Heart right ventricle (tissue), 16 donors: ENCODE results near the gene PRKN. TPM values are rescaled to one million over a fixed set of nuclear protein-coding genes. Genes with fewer than 3 reads are reported as not detected.

ENCODE experiments used
- ATAC-seq, 8 donors: fragments of 200-7000 bp; cut with Tn5 transposase; one replicate each; pipeline ENCODE4 v1.9.1; 2020; ENCODE audit warnings: mild to moderate bottlenecking in 8 of 8, moderate library complexity in 8 of 8, moderate number of reproducible peaks in 1 of 8
- DNase-seq, 2 donors: peaks; one replicate each; pipeline ENCODE4 v3.0.0-alpha.2; 2020
- H3K27ac ChIP-seq, 10 donors: fragments of 200-600 bp; sonication (generic) in 2 of 10; one replicate each; pipeline versions ENCODE4 v1.5.0 to v1.8.0; 2020 to 2022; ENCODE audit warnings: mild to moderate bottlenecking in 3 of 10
- H3K27me3 ChIP-seq, 7 donors: fragments of 200-600 bp; one replicate each; pipeline ENCODE4 v1.8.0; 2021 to 2022; ENCODE audit warnings: mild to moderate bottlenecking in 2 of 7
- H3K36me3 ChIP-seq, 9 donors: fragments of 200-600 bp; sonication (generic) in 1 of 9; one replicate each; pipeline versions ENCODE4 v1.5.0 to v1.8.0; 2020 to 2022; ENCODE audit warnings: mild to moderate bottlenecking in 2 of 9
- H3K4me1 ChIP-seq, 9 donors: fragments of 200-600 bp; sonication (generic) in 1 of 9; one replicate each; pipeline versions ENCODE4 v1.5.0 to v1.8.0; 2020 to 2022; ENCODE audit warnings: mild to moderate bottlenecking in 4 of 9
- H3K4me3 ChIP-seq, 10 donors: fragments of 200-600 bp; sonication (generic) in 2 of 10; one replicate each; pipeline versions ENCODE4 v1.5.0 to v1.8.0; 2020 to 2022; ENCODE audit warnings: mild to moderate bottlenecking in 7 of 10, moderate library complexity in 2 of 10
- H3K9me3 ChIP-seq, 11 donors: fragments of 200-600 bp in 10 of 11; sonication (generic) in 2 of 11; one replicate each; pipeline versions ENCODE4 v1.5.0 to v1.8.0; 2013 to 2022; ENCODE audit warnings: mild to moderate bottlenecking in 2 of 11, control low read depth in 1 of 11, moderate library complexity in 1 of 11
- CTCF ChIP-seq, 9 donors: fragments of 200-600 bp; sonication (generic) in 2 of 9; IDR thresholded peaks; one replicate each; pipeline versions ENCODE4 v1.5.0 to v1.8.0; 2021 to 2022; ENCODE audit warnings: antibody characterized with exemption in 9 of 9, mild to moderate bottlenecking in 5 of 9, moderate library complexity in 1 of 9
- WGBS, 2 donors: extraction: QIAGEN DNeasy Blood & Tissue Kit; methylation state at CpG; one replicate each; pipeline ENCODE4 v1.1.7; 2013; ENCODE audit warnings: inconsistent platforms in 1 of 2; 5-methylcytosine and 5-hydroxymethylcytosine counted together
- intact Hi-C, 10 donors: fragments of 100-400 bp; cut with DNase I; formaldehyde crosslinking; loops; one replicate each; pipeline versions ENCODE4 v1.11.1 to v1.14.2; 2022
- polyA plus RNA-seq, 2 donors: library from polyadenylated mRNA; stranded (reverse); fragments of 200-250 nt; gene quantifications; one replicate each; pipeline ENCODE4 v1.2.3, GENCODE V29; 2013
- total RNA-seq, 10 donors: library from RNA; stranded (reverse); fragmentation: NEBNext Ultra II Directional in 3 of 10; extraction: Animal tissue kit (Norgen Biotek cat#: 25700) in 3 of 10; gene quantifications; one replicate each; pipeline versions ENCODE4 v1.2.1 to v1.2.4, GENCODE V29; 2021 to 2023
- donor health status: Arrhythmogenic right ventricular cardiomyopathy.
- donor health status: ischemic (EF 13 %, LVEDD 7.1; RV severe dilation, severe dysfunction).
- donor health status: healthy with polysubstance abuse.
- donor health status: DM: no; HTN: yes; CAD: no.
- donor health status: DM: no; HTN: no; CAD: no.
- donor health status: ischemic (EF 25% LVEDD 6.9; RV normal size, moderate dysfunction).
- donor health status: ischemic (EF 25% LVEDD 5.7; RV mildly dilated, moderate dysfunction).
- donor health status: healthy.
- donor health status: DM: yes; HTN: yes; CAD: no.
- donor health status: Ischemic cardiomyopathy.
- donor health status: ischemic (EF 35%, LVEDD 5.7; RV mildly dilated, moderate dysfunction).
- donor health status: nonischemic (EF 11% LVEDD 7.7; RV severe dilation, severe dysfunction).
- donor health status: DM: yes; HTN: yes; CAD: no.
- donor health status: PGD.
- donor health status: ischemic (EF 29% LVEDD 5.4; RV normal size, mild dysfunction).
- donor health status: nonischemic (EF 23%, LVEDD 6.1; RV moderate dilation, normal function).

The PRKN gene
- total and polyA plus RNA-seq, 12 donors: 2.3 to 27.7 (median 26.3) TPM

DNA sequence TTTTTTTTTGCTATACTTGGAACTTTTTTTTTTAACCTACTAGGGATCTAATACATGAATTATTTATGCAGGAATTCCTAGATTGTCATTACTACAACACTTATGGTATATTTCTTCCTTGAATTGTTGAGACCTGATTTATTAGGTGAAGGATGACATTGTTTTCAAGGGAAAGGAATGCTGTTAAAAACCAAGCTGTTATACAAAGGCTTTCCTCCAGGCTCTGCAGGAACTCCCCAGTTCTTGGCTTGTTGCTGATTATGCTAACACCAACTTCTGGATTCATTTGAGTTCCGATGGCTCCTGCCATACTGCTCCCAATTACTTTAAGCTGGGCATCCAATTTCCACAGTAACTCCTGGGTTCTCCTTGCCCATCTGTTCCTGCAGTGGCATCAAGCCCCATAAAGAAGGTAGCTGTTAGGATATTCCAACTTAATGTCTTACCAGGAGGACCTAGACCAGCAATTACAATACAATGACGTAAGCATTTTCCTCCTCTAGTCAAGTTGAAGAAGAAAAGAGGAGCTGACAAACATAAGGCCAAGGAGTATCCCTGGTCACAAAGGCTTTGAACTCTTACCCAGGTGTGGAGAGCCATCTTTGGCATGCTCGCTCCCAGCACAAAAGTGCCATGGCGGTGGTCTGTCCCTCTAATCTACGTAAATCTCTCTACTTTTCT is 1237.8 kb downstream of the PRKN start:
- no peak for TF ChIP-seq CTCF (IDR thresholded peaks at IDR 0.05)
- Histone ChIP-seq H3K27me3 (no peaks in the 10 kb centered on the region), H3K36me3 (no peaks in the 10 kb centered on the region), H3K4me3 (no peak overlapping the region), H3K27ac (no peak overlapping the region), H3K9me3 (no peaks in the 10 kb centered on the region), H3K4me1 (peaks cover 0 to 6% (median 0%) of the 10 kb centered on the region in 9 donors)
- intact Hi-C loops: loop anchor here in 2 of 10 donors (5.0 to 10.0 kb wide), 2 partner anchors 52 to 75 kb away; no protein-coding TSS in a partner anchor
- no peak for ATAC-seq
- DNase-seq: no peak
- WGBS, 2 donors: 92 to 93% methylated on average over 5 of the region's 5 CpGs

GRCh38 chr6:161487694-161488093 is 1239.9 kb downstream of the PRKN start:
- ATAC-seq (no peak), DNase-seq (no peak)
- Histone ChIP-seq H3K36me3 (no peaks in the 10 kb centered on the region), H3K4me3 (no peak overlapping the region), H3K27me3 (no peaks in the 10 kb centered on the region), H3K27ac (no peak overlapping the region), H3K4me1 (peaks cover 0 to 15% (median 2%) of the 10 kb centered on the region in 9 donors), H3K9me3 (no peaks in the 10 kb centered on the region)
- 89 to 91% methylated on average over 5 of the region's 5 CpGs for whole genome bisulfite sequencing, 2 donors
- TF ChIP-seq CTCF (IDR thresholded peaks at IDR 0.05): no peak
- intact Hi-C loops: no loop called here

DNA sequence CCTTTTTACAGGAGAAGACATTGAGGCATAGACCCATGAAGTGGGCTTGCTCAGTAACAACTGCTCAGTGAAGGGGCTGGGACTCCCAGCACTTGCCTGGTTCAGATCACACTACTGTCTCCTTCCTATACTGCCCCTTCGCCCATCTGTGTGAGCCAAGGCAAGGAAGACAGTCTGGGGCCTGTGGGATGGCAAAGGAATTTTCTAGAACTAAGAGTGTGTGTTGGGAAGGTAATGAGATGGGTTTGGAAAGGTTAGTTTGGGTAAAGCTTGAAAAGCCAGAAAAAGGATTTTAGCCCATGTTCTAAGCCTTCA is 1240.4 kb downstream of the PRKN start:
- Histone ChIP-seq H3K4me3 (no peak overlapping the region), H3K36me3 (no peaks in the 10 kb centered on the region), H3K9me3 (no peaks in the 10 kb centered on the region), H3K27me3 (no peaks in the 10 kb centered on the region), H3K27ac (no peak overlapping the region), H3K4me1 (peaks cover 0 to 20% (median 7%) of the 10 kb centered on the region in 9 donors)
- DNase-seq (no peak), ATAC-seq (peak in 1 of 8 donors; percentile 7)
- intact Hi-C loops: no loop called here
- TF ChIP-seq CTCF (IDR thresholded peaks at IDR 0.05): no peak
- 94 to 100% methylated on average over 1 of the region's 1 CpG for WGBS, 2 donors

DNA sequence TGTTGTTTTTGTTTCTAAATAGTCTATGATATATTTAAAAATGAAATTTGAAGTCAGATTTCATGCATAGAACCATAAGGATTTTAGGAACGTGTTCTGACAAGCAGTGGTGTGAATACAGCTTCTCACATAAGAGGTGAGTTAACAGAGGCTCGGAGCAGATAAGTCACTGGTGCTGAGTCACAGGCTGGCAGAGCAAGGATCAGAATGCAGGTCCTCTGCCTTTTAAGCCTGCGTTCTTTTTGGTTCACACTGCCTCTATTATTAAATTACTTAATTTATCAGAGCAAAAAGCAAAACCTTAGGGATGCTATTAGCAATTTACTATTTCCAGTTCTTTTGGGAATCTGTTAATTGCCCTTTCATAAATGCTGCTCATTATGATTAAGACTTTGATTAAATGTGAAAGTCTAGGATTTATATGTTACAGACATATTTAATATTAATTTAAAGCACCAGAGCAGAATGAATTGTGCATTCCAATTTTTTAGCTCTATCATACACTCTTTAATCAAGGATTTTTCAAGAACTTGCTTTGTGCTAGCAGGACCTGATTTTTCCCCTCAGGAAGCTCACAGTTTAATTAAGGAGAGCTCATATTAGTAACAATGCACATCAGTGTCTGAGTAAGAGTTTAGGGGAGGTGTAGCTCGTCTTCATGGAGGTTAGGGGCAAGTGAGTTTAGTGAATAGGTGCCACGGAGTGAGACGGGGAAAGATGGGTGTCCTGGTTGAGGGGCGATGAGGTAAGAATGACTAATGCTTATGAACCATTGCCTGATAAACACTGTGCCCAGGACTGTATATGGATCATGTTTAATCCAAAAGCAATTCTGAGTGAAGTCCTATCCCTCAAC is 1241.0 kb downstream of the PRKN start:
- H3K4me1 ChIP-seq: peaks cover 0 to 25% (median 10%) of the 10 kb centered on the region in 9 donors
- no peaks in the 10 kb centered on the region for H3K27me3 ChIP-seq
- ATAC-seq (peak in 6 of 8 donors; percentile 51 to 94 (median 86)), DNase-seq (peak in 1 of 2 donors; percentile 30)
- H3K4me3 ChIP-seq: no peak overlapping the region
- H3K27ac ChIP-seq: peak overlapping the region in 3 of 10 donors; percentile 9 to 35 (median 17)
- H3K9me3 ChIP-seq: no peaks in the 10 kb centered on the region
- WGBS, 2 donors: 69 to 70% methylated on average over 7 of the region's 7 CpGs
- intact Hi-C loops: no loop called here
- no peak for TF ChIP-seq CTCF (IDR thresholded peaks at IDR 0.05)
- H3K36me3 ChIP-seq: no peaks in the 10 kb centered on the region
